OCI-LY1 (cell line): ENCODE results near the gene INPP4A.

Experiments used
- H2AFZ ChIP-seq: fragments of 200-600 bp; sonication (generic), shearing (Covaris generic); 2 replicates; pipeline ENCODE4 v1.6.0; 2014; ENCODE audit warnings: antibody characterized with exemption, mild to moderate bottlenecking, low read length
- H3F3A ChIP-seq: fragments of 200-600 bp; sonication (generic), shearing (Covaris generic); 2 replicates; pipeline ENCODE4 v1.6.0; 2014; ENCODE audit warnings: mild to moderate bottlenecking, antibody characterized with exemption, low read length, moderate library complexity; ENCODE audit not compliant: insufficient read depth
- H3K27ac ChIP-seq: fragments of 200-600 bp; sonication (generic); 2 replicates; pipeline ENCODE4 v1.5.1; 2014; ENCODE audit warnings: low read length, mixed run types, mild to moderate bottlenecking, low read depth; ENCODE audit not compliant: poor library complexity, severe bottlenecking
- H3K27me3 ChIP-seq: fragments of 200-600 bp; sonication (generic); 2 replicates; pipeline ENCODE4 v1.6.0; 2014; ENCODE audit warnings: antibody characterized with exemption, mild to moderate bottlenecking, low read length, moderate library complexity; ENCODE audit not compliant: insufficient read depth
- H3K36me3 ChIP-seq: fragments of 200-600 bp; sonication (generic); 2 replicates; pipeline ENCODE4 v1.6.1; 2014; ENCODE audit warnings: mild to moderate bottlenecking, antibody characterized with exemption, low read length, moderate library complexity, mixed read lengths; ENCODE audit not compliant: insufficient read depth
- H3K4me1 ChIP-seq: fragments of 200-600 bp; sonication (generic); 2 replicates; pipeline ENCODE4 v1.5.1; 2014; ENCODE audit warnings: mild to moderate bottlenecking, low read length, moderate library complexity; ENCODE audit not compliant: insufficient read depth, severe bottlenecking
- H3K4me2 ChIP-seq: fragments of 200-600 bp; sonication (generic), shearing (Covaris generic); 2 replicates; pipeline ENCODE4 v1.6.1; 2014; ENCODE audit warnings: low read length
- H3K4me3 ChIP-seq: fragments of 200-600 bp; sonication (generic); 2 replicates; pipeline ENCODE4 v1.5.1; 2014; ENCODE audit warnings: low read length, low read depth, mild to moderate bottlenecking, mixed read lengths; ENCODE audit not compliant: poor library complexity, severe bottlenecking
- H3K79me2 ChIP-seq: fragments of 200-600 bp; shearing (Covaris generic); 2 replicates; pipeline ENCODE4 v1.6.1; 2016; ENCODE audit warnings: mixed run types, low read length, mixed read lengths; ENCODE audit not compliant: insufficient read depth
- H3K9ac ChIP-seq: fragments of 200-600 bp; sonication (generic), shearing (Covaris generic); 2 replicates; pipeline ENCODE4 v1.6.1; 2014; ENCODE audit warnings: mild to moderate bottlenecking, low read length, mixed read lengths
- H3K9me2 ChIP-seq: fragments of 200-600 bp; sonication (generic), shearing (Covaris generic); 2 replicates; pipeline ENCODE4 v1.6.1; 2014; ENCODE audit warnings: low read depth, mild to moderate bottlenecking, low read length, mixed read lengths
- H3K9me3 ChIP-seq: fragments of 200-600 bp; shearing (Covaris generic); 2 replicates; pipeline ENCODE4 v1.6.1; 2014; ENCODE audit warnings: low read length, mixed read lengths
- H4K20me1 ChIP-seq: fragments of 200-600 bp; sonication (generic), shearing (Covaris generic); 2 replicates; pipeline ENCODE4 v1.6.0; 2016; ENCODE audit warnings: mild to moderate bottlenecking, low read length; ENCODE audit not compliant: insufficient read depth
- CTCF ChIP-seq: fragments of 200-600 bp; sonication (generic), shearing (Covaris generic); IDR thresholded peaks from 2 replicates; pipeline ENCODE4 v1.5.1; 2017; ENCODE audit warnings: mild to moderate bottlenecking, antibody characterized with exemption, low read length, moderate library complexity, mixed read lengths
- EZH2 ChIP-seq: fragments of 200-600 bp; sonication (generic), shearing (Covaris generic); IDR thresholded peaks from 2 replicates; pipeline ENCODE4 v1.8.0; 2017; ENCODE audit warnings: borderline replicate concordance, mixed run types, mild to moderate bottlenecking, antibody characterized with exemption, low read length, moderate library complexity, mixed read lengths

The INPP4A gene

GRCh38 chr2:98550165-98550564 lies 105.5 kb downstream of the INPP4A start:
- H3K27ac ChIP-seq, result peak overlapping the region; percentile 90
- H3K9ac ChIP-seq, result peak overlapping the region; percentile 48; the same call in 1 of the 2 replicates
- no peak overlapping the region for H2AFZ ChIP-seq
- TF ChIP-seq CTCF (no peak), EZH2 (no peak)
- H3K36me3 ChIP-seq, result peaks cover 8% of the 10 kb centered on the region
- H3K9me2 ChIP-seq, result no peaks in the 10 kb centered on the region
- no peaks in the 10 kb centered on the region for H3K79me2 ChIP-seq
- no peaks in the 10 kb centered on the region for H4K20me1 ChIP-seq
- H3K27me3 ChIP-seq, result no peaks in the 10 kb centered on the region
- H3K4me3 ChIP-seq, result no peak overlapping the region
- H3F3A ChIP-seq, result no peaks in the 10 kb centered on the region
- H3K4me1 ChIP-seq, result peaks cover 54% of the 10 kb centered on the region
- no peaks in the 10 kb centered on the region for H3K9me3 ChIP-seq
- H3K4me2 ChIP-seq, result peak overlapping the region; percentile 24; the same call in 1 of the 2 replicates

- Histone ChIP-seq H3K9ac (no peak overlapping the region), H2AFZ (no peak overlapping the region), H3K27ac (no peak overlapping the region), H3K9me3 (no peaks in the 10 kb centered on the region), H3K4me1 (peaks cover 66% of the 10 kb centered on the region), H3K27me3 (no peaks in the 10 kb centered on the region), H4K20me1 (no peaks in the 10 kb centered on the region), H3K4me2 (no peak overlapping the region), H3K4me3 (no peak overlapping the region), H3K9me2 (no peaks in the 10 kb centered on the region), H3K36me3 (peaks cover 8% of the 10 kb centered on the region), H3F3A (no peaks in the 10 kb centered on the region), H3K79me2 (no peaks in the 10 kb centered on the region)
- no peak for TF ChIP-seq CTCF
- TF ChIP-seq EZH2, result no peak
Observed at GRCh38 chr2:98551316-98551715, 106.7 kb downstream of the INPP4A start.

GRCh38 chr2:98552499-98553179 lies 108.0 kb downstream of the INPP4A start:
- no peak overlapping the region for H3K9ac ChIP-seq
- no peaks in the 10 kb centered on the region for H3F3A ChIP-seq
- H3K4me2 ChIP-seq, result no peak overlapping the region
- TF ChIP-seq EZH2 (no peak), CTCF (no peak)
- no peaks in the 10 kb centered on the region for H4K20me1 ChIP-seq
- no peaks in the 10 kb centered on the region for H3K9me2 ChIP-seq
- H3K27me3 ChIP-seq, result no peaks in the 10 kb centered on the region
- H3K27ac ChIP-seq, result peak overlapping the region; percentile 91
- no peak overlapping the region for H2AFZ ChIP-seq
- peaks cover 8% of the 10 kb centered on the region for H3K36me3 ChIP-seq
- H3K4me3 ChIP-seq, result no peak overlapping the region
- no peaks in the 10 kb centered on the region for H3K79me2 ChIP-seq
- peaks cover 71% of the 10 kb centered on the region for H3K4me1 ChIP-seq
- no peaks in the 10 kb centered on the region for H3K9me3 ChIP-seq
